ENCODE results near the gene CARD11.

Gene CARD11

DNA sequence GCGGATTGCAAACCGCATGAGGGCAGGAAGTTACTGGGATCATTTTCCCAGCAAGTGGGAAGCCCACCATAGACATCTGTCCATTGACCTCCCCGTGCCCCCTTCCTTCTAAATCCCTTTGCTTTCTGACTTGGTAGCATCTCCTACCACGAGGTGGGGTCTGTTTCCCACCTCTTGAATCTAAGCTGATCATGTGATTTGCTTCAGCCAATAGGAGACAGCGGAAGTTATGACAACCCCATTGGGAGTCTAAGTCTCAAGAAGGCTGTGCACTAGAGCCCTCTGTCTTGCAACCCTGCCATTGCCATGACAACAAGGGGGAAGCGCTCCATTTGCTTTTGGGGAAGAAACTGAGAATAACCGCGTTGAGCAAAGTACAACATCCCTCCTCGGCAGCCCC, 39.2 kb upstream of the CARD11 start:
- in situ Hi-C loops (cut with MboI; ENCODE audit: low pct_unique_long_range_greater_than_20kb, low sequenced_read_pairs, unreplicated experiment), result no loop called here
- no peak for DNase-seq (ENCODE audit: low spot score)
- TF ChIP-seq, protein P1, sequence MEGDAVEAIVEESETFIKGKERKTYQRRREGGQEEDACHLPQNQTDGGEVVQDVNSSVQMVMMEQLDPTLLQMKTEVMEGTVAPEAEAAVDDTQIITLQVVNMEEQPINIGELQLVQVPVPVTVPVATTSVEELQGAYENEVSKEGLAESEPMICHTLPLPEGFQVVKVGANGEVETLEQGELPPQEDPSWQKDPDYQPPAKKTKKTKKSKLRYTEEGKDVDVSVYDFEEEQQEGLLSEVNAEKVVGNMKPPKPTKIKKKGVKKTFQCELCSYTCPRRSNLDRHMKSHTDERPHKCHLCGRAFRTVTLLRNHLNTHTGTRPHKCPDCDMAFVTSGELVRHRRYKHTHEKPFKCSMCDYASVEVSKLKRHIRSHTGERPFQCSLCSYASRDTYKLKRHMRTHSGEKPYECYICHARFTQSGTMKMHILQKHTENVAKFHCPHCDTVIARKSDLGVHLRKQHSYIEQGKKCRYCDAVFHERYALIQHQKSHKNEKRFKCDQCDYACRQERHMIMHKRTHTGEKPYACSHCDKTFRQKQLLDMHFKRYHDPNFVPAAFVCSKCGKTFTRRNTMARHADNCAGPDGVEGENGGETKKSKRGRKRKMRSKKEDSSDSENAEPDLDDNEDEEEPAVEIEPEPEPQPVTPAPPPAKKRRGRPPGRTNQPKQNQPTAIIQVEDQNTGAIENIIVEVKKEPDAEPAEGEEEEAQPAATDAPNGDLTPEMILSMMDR (IDR thresholded peaks at IDR 0.05; ENCODE audit: extremely low read depth, insufficient read depth, missing control alignments), result no peak

DNA sequence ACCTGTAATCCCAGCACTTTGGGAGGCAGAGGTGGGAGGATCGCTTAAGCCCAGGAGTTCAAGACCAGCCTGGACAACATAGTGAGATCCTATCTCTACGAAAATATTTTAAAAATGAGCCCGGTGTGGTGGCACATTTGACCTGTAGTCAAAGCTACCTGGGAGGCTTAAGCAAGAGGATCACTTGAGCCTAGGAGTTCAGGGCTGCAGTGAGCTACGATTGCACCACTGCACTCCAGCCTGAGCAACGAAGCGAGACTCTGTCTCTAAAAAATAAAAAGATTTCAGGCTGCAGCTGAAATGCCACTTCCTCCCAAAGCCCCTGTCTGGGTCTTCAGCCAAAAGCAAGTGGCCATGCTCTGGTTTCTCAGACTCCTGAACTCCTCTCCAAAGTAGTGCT, 38.7 kb upstream of the CARD11 start:
- TF ChIP-seq, protein P1 (IDR thresholded peaks at IDR 0.05; ENCODE audit: extremely low read depth, insufficient read depth, missing control alignments), result no peak
- in situ Hi-C loops (cut with MboI; ENCODE audit: low pct_unique_long_range_greater_than_20kb, low sequenced_read_pairs, unreplicated experiment), result no loop called here
- no peak for DNase-seq (ENCODE audit: low spot score)

DNA sequence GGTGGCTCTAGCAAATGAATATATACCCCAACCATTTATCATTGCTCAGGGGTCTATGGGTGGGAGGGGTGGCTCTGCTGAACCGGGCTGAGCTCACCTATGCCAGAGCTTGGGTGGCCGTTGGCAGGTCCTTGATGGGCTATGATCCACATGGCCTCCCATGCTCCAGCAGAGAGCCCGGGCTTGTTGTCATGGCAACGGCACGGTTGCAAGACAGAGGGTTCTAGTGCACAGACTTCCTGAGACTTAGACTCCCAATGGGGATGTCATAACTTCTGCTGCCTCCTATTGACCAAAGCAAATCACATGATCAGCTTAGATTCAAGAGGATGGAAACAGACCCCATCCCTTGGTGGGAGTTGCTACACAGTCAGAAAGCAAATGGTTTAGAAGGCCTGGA, 36.4 kb upstream of the CARD11 start:
- no peak for DNase-seq (ENCODE audit: low spot score)
- in situ Hi-C loops (cut with MboI; ENCODE audit: low pct_unique_long_range_greater_than_20kb, low sequenced_read_pairs, unreplicated experiment), result no loop called here
- TF ChIP-seq, protein P1 (IDR thresholded peaks at IDR 0.05; ENCODE audit: extremely low read depth, insufficient read depth, missing control alignments), result no peak

DNA sequence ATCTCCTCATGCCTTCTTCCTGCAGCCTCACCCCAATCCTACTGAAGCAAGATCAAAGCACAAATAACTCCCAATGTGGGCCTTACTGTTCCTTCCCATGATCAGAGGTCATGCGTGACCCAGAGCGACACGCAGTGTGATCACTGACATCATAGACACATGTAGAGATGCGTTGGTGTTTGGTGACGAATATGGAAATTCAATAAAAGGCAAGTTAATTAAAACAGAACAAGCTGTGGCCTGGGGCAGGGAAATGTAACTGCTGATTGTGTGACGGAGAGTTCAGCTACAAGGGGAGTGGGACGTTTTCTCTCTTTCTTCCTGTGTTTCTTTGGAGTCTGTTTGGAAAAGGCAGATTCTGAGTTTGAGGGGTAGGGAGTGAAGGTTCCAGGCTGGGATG, 34.8 kb upstream of the CARD11 start:
- no peak for DNase-seq (ENCODE audit: low spot score)
- TF ChIP-seq, protein P1 (IDR thresholded peaks at IDR 0.05; ENCODE audit: extremely low read depth, insufficient read depth, missing control alignments), result no peak
- in situ Hi-C loops (cut with MboI; ENCODE audit: low pct_unique_long_range_greater_than_20kb, low sequenced_read_pairs, unreplicated experiment), result no loop called here

DNA sequence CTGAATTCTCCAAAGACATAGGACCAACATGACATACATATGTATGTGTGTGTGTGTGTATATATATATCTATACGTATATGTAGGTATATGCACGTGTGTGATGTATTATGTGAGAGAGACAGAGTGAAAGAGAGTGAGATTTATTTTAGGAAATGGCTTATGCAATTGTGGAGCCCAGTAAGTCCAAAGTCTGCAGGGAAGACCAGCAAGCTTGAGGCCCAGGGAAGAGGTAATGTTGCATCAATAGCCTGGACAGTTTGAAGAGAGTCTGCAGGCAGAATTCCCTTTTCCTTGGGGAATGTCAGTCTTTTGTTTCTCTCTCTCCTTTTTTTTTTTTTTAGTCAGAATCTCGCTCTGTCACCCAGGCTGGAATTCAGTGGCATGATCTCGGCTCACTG, 33.0 kb upstream of the CARD11 start:
- in situ Hi-C loops (cut with MboI; ENCODE audit: low pct_unique_long_range_greater_than_20kb, low sequenced_read_pairs, unreplicated experiment), result no loop called here
- TF ChIP-seq, protein P1 (IDR thresholded peaks at IDR 0.05; ENCODE audit: extremely low read depth, insufficient read depth, missing control alignments), result no peak
- no peak for DNase-seq (ENCODE audit: low spot score)

DNA sequence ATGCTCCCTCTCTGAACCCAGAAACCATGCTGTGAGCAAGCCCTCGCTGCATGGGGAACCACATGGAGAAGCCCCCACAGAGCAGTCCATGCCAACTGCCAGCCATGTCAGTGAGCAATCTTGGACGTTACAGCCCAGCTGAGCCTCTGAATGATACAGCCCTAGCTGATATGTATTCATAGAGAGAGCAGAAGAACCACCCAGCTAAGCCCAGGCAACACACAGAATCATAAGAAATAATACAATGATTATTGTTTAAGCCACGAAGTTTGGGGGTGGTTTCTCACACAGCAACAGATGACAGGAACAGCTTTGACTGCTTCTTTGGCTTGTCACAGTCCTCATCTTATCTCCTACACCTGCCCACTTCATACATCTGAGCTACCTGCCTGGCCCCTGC, 32.5 kb upstream of the CARD11 start:
- DNase-seq (ENCODE audit: low spot score), result no peak
- TF ChIP-seq, protein P1 (IDR thresholded peaks at IDR 0.05; ENCODE audit: extremely low read depth, insufficient read depth, missing control alignments), result no peak
- in situ Hi-C loops (cut with MboI; ENCODE audit: low pct_unique_long_range_greater_than_20kb, low sequenced_read_pairs, unreplicated experiment), result no loop called here

DNA sequence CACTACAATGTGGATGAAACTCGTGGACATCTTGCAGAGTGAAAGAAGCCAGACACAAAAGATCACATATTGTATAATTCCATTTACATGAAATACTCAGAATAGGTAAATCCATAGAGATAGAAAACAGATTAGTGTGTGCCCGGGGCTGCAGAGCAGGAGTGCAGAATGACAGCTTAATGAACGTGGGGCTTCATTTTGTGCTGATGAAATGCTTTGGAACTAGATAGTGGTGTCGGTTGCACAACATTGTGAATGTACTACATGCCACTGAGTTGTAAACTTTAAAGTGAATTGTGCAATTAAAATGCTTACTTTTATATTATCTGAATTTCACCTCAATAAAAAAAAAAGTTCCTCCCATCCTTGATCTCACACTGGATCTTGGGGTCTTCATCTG, 31.8 kb upstream of the CARD11 start:
- in situ Hi-C loops (cut with MboI; ENCODE audit: low pct_unique_long_range_greater_than_20kb, low sequenced_read_pairs, unreplicated experiment), result no loop called here
- TF ChIP-seq, protein P1 (IDR thresholded peaks at IDR 0.05; ENCODE audit: extremely low read depth, insufficient read depth, missing control alignments), result no peak
- DNase-seq (ENCODE audit: low spot score), result no peak

All from GM13977 (cell line).